ENCODE measurements around the gene PHF2. TPM values are rescaled to one million over a fixed set of nuclear protein-coding genes. Genes with fewer than 3 reads are reported as not detected.

PHF2 gene
- total RNA-seq, 1 experiment from 2014 or later, result 17.4 TPM

- Histone ChIP-seq H3K18ac (ENCODE audit: insufficient read length, low read depth, low read length) (no peak overlapping the region), H3K4me2 (ENCODE audit: insufficient read depth, insufficient read length, low read length) (no peak overlapping the region), H2BK12ac (ENCODE audit: insufficient read length, low read depth, low read length) (no peak overlapping the region), H3K4me1 (ENCODE audit: insufficient read depth, low read length) (no peaks in the 10 kb centered on the region; the same call in 1 of the 2 replicates), H3T11ph (ENCODE audit: low read length) (no peak overlapping the region), H2BK15ac (ENCODE audit: low read depth, low read length) (no peak overlapping the region), H3K27me3 (ENCODE audit: insufficient read depth, low read length) (no peaks in the 10 kb centered on the region), H4K5ac (ENCODE audit: insufficient read length, low read depth, low read length) (no peak overlapping the region), H2BK120ac (ENCODE audit: low read depth, low read length, poor library complexity, severe bottlenecking) (no peak overlapping the region), H3K23ac (ENCODE audit: insufficient read length, low read depth, low read length) (no peak overlapping the region), H3K14ac (ENCODE audit: insufficient read depth, low read length) (no peak overlapping the region; the same call in 1 of the 2 replicates), H4K91ac (ENCODE audit: insufficient read length, low read depth, low read length) (no peak overlapping the region), H3K9ac (ENCODE audit: extremely low read depth, insufficient read length, low read length) (no peak overlapping the region), H4K8ac (replicated peaks; ENCODE audit: insufficient read length, low read depth, low read length) (no peak overlapping the region), H3K56ac (ENCODE audit: insufficient read length, low read depth, low read length) (no peak overlapping the region), H2AK5ac (ENCODE audit: insufficient read length, low read length) (no peak overlapping the region), H2AFZ (ENCODE audit: low read length) (no peak overlapping the region), H3K79me1 (ENCODE audit: insufficient read depth, low read depth, low read length, poor library complexity, severe bottlenecking) (peaks cover 2% of the 10 kb centered on the region), H3K79me2 (ENCODE audit: insufficient read depth, low read length) (peaks cover 10% of the 10 kb centered on the region; the same call in 1 of the 2 replicates), H3K4ac (ENCODE audit: low read depth, low read length) (no peak overlapping the region), H2BK20ac (ENCODE audit: low read depth, low read length, poor library complexity, severe bottlenecking) (no peak overlapping the region), H3K9me3 (ENCODE audit: control insufficient read depth, low read depth, low read length) (no peaks in the 10 kb centered on the region), H3K23me2 (ENCODE audit: insufficient read length, low read depth, low read length, poor library complexity, severe bottlenecking) (no peaks in the 10 kb centered on the region), H3K27ac (ENCODE audit: insufficient read length, low read depth, low read length) (no peak overlapping the region), H4K20me1 (ENCODE audit: control insufficient read depth, insufficient read depth, insufficient read length) (no peaks in the 10 kb centered on the region), H2BK5ac (ENCODE audit: insufficient read length, low read length) (no peak overlapping the region)
- no peak overlapping the region for H3K4me3 Mint-ChIP-seq
- H3K27me3 Mint-ChIP-seq (ENCODE audit: low read depth), result no peaks in the 10 kb centered on the region
- DNase-seq, result no peak
- peaks cover 19 to 24% of the 10 kb centered on the region in 2 experiments for H3K4me1 Mint-ChIP-seq
- peaks cover 8 to 14% (median 11%) of the 10 kb centered on the region in 3 experiments for H3K36me3 Mint-ChIP-seq (ENCODE audit: insufficient read depth in 1 of 3, low read depth in 3 of 3)
- no CpG with 5 or more reads among the region's 3 CpGs for WGBS (ENCODE audit: extremely low coverage, insufficient read length, low lambda C conversion rate)
- TF ChIP-seq CTCF (conservative IDR thresholded peaks at IDR 0.05), result no peak
- H3K27ac Mint-ChIP-seq, result peak overlapping the region in 1 of 3 experiments; percentile 71; a peak in 1 of 7 replicates
- H3K9me3 Mint-ChIP-seq, result peaks cover 10 to 11% of the 10 kb centered on the region in 2 experiments
Observed at GRCh38 chr9:93613791-93614190, 37.4 kb downstream of the PHF2 start.

All from H9 (cell line).